Peyer's patch (tissue), 4 donors: ENCODE results near the gene GLIS2. TPM values are rescaled to one million over a fixed set of nuclear protein-coding genes. Genes with fewer than 3 reads are reported as not detected.

ENCODE experiments used
- DNase-seq, 3 donors: peaks; one replicate each; pipeline ENCODE4 v3.0.0-alpha.2; 2017 to 2019
- H3K27ac ChIP-seq, 4 donors: fragments of 200-600 bp; sonication (generic); one replicate each; pipeline ENCODE4 v1.5.1; 2016 to 2019
- H3K27me3 ChIP-seq, 2 donors: fragments of 200-600 bp; sonication (generic); one replicate each; pipeline ENCODE4 v1.5.1; 2019
- H3K36me3 ChIP-seq, 3 donors: fragments of 200-600 bp; sonication (generic); one replicate each; pipeline ENCODE4 v1.5.1; 2016 to 2019
- H3K4me1 ChIP-seq, 4 donors: fragments of 200-600 bp; sonication (generic); one replicate each; pipeline ENCODE4 v1.5.1; 2016 to 2019
- H3K4me3 ChIP-seq, 4 donors: fragments of 200-600 bp; sonication (generic); 1 replicate in 3 of 4; 2 replicates in 1 of 4; pipeline ENCODE4 v1.5.1; 2016 to 2019; ENCODE audit warnings: mild to moderate bottlenecking in 1 of 4
- H3K9me3 ChIP-seq, 4 donors: fragments of 200-600 bp; sonication (generic); one replicate each; pipeline ENCODE4 v1.5.1; 2016 to 2019; ENCODE audit warnings: mild to moderate bottlenecking in 1 of 4
- POLR2A ChIP-seq, 2 donors: fragments of 450-650 bp; IDR thresholded peaks; one replicate each; pipeline ENCODE4 v1.5.1; 2017; ENCODE audit warnings: antibody characterized with exemption in 2 of 2, mild to moderate bottlenecking in 2 of 2, moderate library complexity in 2 of 2
- total RNA-seq, 4 donors: library from RNA; depleted of rRNA; stranded (reverse); fragments of >200 nt; gene quantifications; one replicate each; pipeline ENCODE4 v1.1.0, GENCODE V29; 2016
- TF ChIP-seq, protein P1 (sequence below), 6 experiments: fragments of 450-650 bp in 4 of 6; fragments of 200-600 bp in 2 of 6; sonication (generic) in 1 of 6; IDR thresholded peaks; one replicate each; pipeline ENCODE4 v1.5.1; 2017 to 2019; ENCODE audit warnings: antibody characterized with exemption in 6 of 6, mild to moderate bottlenecking in 3 of 6, moderate library complexity in 1 of 6

The GLIS2 gene
- total RNA-seq, 4 donors from 2014 or later: 0.35 to 3.3 (median 1.7) TPM

DNA sequence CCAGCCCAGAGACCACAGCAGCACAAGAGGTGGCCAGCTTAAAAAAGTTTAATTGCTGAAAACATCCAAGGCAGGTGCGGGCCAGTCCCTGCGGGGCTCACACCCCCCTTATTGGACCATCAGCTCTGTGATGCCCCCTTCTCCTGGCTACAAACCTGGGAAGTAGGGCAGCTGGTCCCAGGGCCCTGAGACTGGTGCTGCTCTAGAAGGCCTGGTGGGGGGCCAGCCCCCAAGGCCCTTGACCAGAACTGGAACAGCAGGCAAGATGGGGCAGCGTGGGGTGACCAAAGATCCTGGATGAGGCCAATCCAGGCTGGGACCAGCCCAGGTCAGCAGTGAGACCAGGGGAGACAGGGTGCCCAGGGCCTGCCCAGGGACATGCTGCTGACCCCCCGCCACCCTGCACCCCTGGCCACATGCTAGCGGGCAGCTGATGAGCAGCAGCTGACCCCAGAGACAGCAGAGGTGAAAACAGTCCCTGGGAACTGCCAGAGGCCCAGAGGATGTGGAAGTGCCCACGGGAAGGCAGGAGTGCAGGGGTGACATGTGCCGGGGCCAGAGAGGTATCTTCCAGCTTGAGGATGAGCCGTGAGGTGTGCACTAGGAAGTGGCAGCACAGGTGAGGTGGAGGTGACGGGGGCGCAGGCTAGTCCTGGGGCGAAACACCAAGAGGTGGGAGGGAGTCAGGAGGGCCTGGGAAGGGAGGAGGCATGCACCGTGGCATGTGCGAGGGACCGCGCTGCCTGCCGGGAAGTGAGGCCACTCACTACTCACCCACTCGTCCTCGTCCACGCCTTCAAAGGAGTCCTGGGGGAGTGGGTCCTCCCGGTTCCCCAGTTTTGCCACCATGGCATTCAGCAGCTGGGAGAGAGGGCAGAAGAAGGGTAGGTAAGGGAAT lies 38.9 kb downstream of the GLIS2 start:
- Histone ChIP-seq H3K36me3 (peaks cover 0 to 32% (median 0%) of the 10 kb centered on the region in 3 donors), H3K4me1 (peaks cover 0 to 15% (median 6%) of the 10 kb centered on the region in 4 donors), H3K4me3 (no peak overlapping the region), H3K27me3 (no peaks in the 10 kb centered on the region), H3K27ac (no peak overlapping the region), H3K9me3 (no peaks in the 10 kb centered on the region)
- no peak for DNase-seq
- TF ChIP-seq, protein P1, sequence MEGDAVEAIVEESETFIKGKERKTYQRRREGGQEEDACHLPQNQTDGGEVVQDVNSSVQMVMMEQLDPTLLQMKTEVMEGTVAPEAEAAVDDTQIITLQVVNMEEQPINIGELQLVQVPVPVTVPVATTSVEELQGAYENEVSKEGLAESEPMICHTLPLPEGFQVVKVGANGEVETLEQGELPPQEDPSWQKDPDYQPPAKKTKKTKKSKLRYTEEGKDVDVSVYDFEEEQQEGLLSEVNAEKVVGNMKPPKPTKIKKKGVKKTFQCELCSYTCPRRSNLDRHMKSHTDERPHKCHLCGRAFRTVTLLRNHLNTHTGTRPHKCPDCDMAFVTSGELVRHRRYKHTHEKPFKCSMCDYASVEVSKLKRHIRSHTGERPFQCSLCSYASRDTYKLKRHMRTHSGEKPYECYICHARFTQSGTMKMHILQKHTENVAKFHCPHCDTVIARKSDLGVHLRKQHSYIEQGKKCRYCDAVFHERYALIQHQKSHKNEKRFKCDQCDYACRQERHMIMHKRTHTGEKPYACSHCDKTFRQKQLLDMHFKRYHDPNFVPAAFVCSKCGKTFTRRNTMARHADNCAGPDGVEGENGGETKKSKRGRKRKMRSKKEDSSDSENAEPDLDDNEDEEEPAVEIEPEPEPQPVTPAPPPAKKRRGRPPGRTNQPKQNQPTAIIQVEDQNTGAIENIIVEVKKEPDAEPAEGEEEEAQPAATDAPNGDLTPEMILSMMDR (IDR thresholded peaks at IDR 0.05): no peak
- TF ChIP-seq POLR2A (IDR thresholded peaks at IDR 0.05): no peak

DNA sequence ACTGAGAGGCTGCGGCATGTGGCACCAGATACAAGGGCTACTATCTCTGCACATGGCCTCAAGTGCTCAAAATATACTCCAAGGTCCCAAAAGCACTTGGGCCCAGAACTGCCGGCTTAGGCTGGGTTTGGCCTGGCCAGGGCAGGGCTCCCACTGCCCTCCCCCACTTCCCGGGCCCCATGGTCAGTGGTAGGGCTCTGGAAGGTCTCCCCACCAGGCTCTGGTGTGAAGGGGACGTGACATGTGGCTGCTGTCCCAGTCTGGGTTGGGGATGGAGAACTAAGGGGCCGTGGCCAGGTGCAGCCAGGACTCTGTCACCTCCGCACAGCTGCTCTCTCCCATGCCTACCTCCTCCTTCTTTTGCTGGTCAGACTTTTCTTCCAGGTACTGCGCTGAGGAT lies 41.0 kb downstream of the GLIS2 start:
- peaks cover 0 to 49% (median 0%) of the 10 kb centered on the region in 3 donors for H3K36me3 ChIP-seq
- no peak for DNase-seq

DNA sequence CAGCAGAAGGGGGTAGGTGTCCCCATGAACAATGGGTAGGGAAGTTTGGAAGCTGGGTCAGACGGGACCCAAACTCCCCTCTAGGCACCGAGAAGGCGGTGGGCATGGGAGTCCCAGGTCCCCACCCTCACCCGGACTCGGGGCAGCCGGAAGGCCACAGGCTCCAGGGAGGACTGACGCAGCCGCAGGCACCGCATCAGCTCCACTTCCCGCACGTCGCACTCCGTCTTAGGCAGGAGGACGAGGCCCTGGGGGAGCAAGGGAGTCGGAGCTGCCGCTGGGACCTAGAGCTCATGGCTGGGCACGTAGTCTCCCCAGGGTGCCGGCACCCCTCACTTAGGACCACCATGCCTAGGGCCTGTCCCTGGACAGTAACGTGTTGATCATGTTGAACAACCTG lies 42.4 kb downstream of the GLIS2 start:
- Histone ChIP-seq H3K4me3 (no peak overlapping the region), H3K9me3 (no peaks in the 10 kb centered on the region), H3K36me3 (peaks cover 0 to 63% (median 0%) of the 10 kb centered on the region in 3 donors), H3K4me1 (no peaks in the 10 kb centered on the region), H3K27me3 (no peaks in the 10 kb centered on the region), H3K27ac (no peak overlapping the region)
- DNase-seq: no peak
- TF ChIP-seq, protein P1 (IDR thresholded peaks at IDR 0.05): no peak
- no peak for TF ChIP-seq POLR2A (IDR thresholded peaks at IDR 0.05)

More for the DNA sequence above, 41.0 kb downstream of the GLIS2 start:
- TF ChIP-seq, protein P1 (IDR thresholded peaks at IDR 0.05): no peak
- TF ChIP-seq POLR2A (IDR thresholded peaks at IDR 0.05): no peak
- Histone ChIP-seq H3K9me3 (no peaks in the 10 kb centered on the region), H3K4me1 (peaks cover 0 to under 1% (median 0%) of the 10 kb centered on the region in 4 donors), H3K4me3 (no peak overlapping the region), H3K27me3 (no peaks in the 10 kb centered on the region), H3K27ac (no peak overlapping the region)

DNA sequence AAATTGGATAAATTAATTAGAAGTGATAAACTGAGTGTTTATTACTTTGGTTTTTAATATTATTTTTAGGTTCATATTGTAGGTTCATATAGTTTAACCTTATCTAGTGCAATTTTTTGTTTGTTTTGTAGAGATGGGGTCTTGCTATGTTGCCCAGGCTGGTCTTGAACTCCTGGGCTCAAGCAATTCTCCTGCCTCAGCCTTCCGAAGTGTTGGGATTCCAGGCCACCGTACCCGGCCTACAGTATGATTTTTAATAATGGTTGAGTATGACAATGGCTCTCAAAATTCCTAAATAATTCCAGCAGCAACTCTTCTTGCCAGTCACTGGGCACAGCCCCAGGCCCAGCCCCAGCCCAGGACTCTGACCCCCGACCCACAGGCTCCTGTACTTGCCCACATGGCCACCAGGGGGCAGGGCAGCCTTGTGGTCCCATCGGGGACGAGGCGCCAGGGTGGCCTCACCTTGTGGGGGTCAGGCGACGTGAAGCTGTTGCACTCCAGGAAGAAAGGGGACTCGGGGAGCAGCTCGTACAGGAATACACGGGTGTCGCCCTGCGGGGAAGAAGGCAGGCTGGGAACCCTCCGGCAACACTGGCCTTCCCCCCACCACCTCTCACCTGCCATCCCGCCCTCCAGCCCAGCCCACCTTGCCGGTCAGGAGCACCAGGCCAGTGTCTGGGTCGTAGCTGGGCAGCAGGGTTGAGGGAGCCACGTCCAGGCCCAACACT lies 43.1 kb downstream of the GLIS2 start:
- H3K4me1 ChIP-seq: no peaks in the 10 kb centered on the region
- no peak overlapping the region for H3K4me3 ChIP-seq
- DNase-seq: peak; percentile 65 to 74 (median 69)
- H3K27me3 ChIP-seq: no peaks in the 10 kb centered on the region
- TF ChIP-seq POLR2A (IDR thresholded peaks at IDR 0.05): no peak
- TF ChIP-seq, protein P1 (IDR thresholded peaks at IDR 0.05): peak; percentile 81 to 96 (median 88)
- H3K9me3 ChIP-seq: no peaks in the 10 kb centered on the region
- H3K36me3 ChIP-seq: peaks cover 0 to 67% (median 0%) of the 10 kb centered on the region in 3 donors
- H3K27ac ChIP-seq: no peak overlapping the region

DNA sequence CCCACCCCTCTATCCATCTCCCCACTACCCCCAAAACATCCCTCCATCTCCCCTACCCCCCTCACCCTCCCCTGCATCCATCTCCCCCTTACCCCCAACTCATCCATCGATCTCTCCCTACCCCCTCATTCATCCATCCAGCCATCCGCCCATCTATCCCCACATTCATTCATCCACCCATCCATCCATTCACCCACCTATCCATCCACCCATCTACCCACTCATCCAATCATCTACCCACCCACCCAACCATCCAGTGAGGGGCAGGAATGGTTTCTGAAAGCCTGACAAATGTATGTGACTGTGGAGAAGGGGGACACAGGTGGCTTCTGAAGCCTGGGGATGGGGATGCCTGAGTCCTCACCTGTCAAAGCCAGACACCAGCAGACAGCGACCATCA lies 44.0 kb downstream of the GLIS2 start:
- peaks cover 0 to 76% (median 0%) of the 10 kb centered on the region in 3 donors for H3K36me3 ChIP-seq
- H3K4me1 ChIP-seq: no peaks in the 10 kb centered on the region
- H3K4me3 ChIP-seq: no peak overlapping the region
- TF ChIP-seq POLR2A (IDR thresholded peaks at IDR 0.05): no peak
- DNase-seq: no peak
- H3K9me3 ChIP-seq: no peaks in the 10 kb centered on the region
- H3K27me3 ChIP-seq: no peaks in the 10 kb centered on the region
- H3K27ac ChIP-seq: no peak overlapping the region
